Tibial artery (tissue), 4 donors: ENCODE data around the gene B2M.
"Not testable (repeated sequence)": the region's sequence is repeated elsewhere in the genome, so short reads cannot be mapped to it uniquely, and the experiment has no call there.

Experiments
- DNase-seq, 2 donors: peaks; one replicate each; pipeline ENCODE4 v3.0.0-alpha.2; 2019
- H3K27ac ChIP-seq, 2 donors: fragments of 200-600 bp; sonication (generic) in 1 of 2; 1 replicate in 1 of 2; 2 replicates in 1 of 2; pipeline ENCODE4 v1.5.1; 2018 to 2019; ENCODE audit warnings: mild to moderate bottlenecking in 1 of 2
- H3K27me3 ChIP-seq, 2 donors: fragments of 200-600 bp; sonication (generic) in 1 of 2; one replicate each; pipeline versions ENCODE4 v1.5.1 to v1.6.0; 2016 to 2019
- H3K36me3 ChIP-seq, 3 donors: fragments of 200-600 bp; sonication (generic) in 2 of 3; one replicate each; pipeline ENCODE4 v1.5.1; 2016 to 2019; ENCODE audit warnings: mild to moderate bottlenecking in 2 of 3
- H3K4me1 ChIP-seq, 4 donors: fragments of 200-600 bp; sonication (generic) in 2 of 4; 1 replicate in 3 of 4; 2 replicates in 1 of 4; pipeline ENCODE4 v1.5.1; 2016 to 2019
- H3K4me3 ChIP-seq, 2 donors: fragments of 200-600 bp; sonication (generic) in 1 of 2; 1 replicate in 1 of 2; 2 replicates in 1 of 2; pipeline ENCODE4 v1.5.1; 2018 to 2019; ENCODE audit warnings: mild to moderate bottlenecking in 2 of 2
- H3K9me3 ChIP-seq, 3 donors: fragments of 200-600 bp; sonication (generic) in 1 of 3; one replicate each; pipeline ENCODE4 v1.5.1; 2016 to 2019
- intact Hi-C: fragments of 100-400 bp; cut with DNase I; formaldehyde crosslinking; loops from one replicate; pipeline ENCODE4 v1.15.0; 2023; ENCODE audit warnings: low total_unique reads
- TF ChIP-seq, protein P1 (sequence below), 2 experiments: fragments of 200-600 bp in 1 of 2; fragments of 450-650 bp in 1 of 2; IDR thresholded peaks; one replicate each; pipeline ENCODE4 v1.5.1; 2017 to 2019; ENCODE audit warnings: antibody characterized with exemption in 2 of 2, mild to moderate bottlenecking in 1 of 2, moderate library complexity in 1 of 2

Gene B2M

GRCh38 chr15:44694416-44694815 lies 16.9 kb upstream of the B2M start:
- Histone ChIP-seq H3K9me3 (no peaks in the 10 kb centered on the region), H3K27me3 (no peaks in the 10 kb centered on the region), H3K4me3 (no peak overlapping the region), H3K4me1 (no peaks in the 10 kb centered on the region), H3K27ac (no peak overlapping the region), H3K36me3 (no peaks in the 10 kb centered on the region)
- DNase-seq, result no peak
- intact Hi-C loops, result no loop called here
- TF ChIP-seq, protein P1, sequence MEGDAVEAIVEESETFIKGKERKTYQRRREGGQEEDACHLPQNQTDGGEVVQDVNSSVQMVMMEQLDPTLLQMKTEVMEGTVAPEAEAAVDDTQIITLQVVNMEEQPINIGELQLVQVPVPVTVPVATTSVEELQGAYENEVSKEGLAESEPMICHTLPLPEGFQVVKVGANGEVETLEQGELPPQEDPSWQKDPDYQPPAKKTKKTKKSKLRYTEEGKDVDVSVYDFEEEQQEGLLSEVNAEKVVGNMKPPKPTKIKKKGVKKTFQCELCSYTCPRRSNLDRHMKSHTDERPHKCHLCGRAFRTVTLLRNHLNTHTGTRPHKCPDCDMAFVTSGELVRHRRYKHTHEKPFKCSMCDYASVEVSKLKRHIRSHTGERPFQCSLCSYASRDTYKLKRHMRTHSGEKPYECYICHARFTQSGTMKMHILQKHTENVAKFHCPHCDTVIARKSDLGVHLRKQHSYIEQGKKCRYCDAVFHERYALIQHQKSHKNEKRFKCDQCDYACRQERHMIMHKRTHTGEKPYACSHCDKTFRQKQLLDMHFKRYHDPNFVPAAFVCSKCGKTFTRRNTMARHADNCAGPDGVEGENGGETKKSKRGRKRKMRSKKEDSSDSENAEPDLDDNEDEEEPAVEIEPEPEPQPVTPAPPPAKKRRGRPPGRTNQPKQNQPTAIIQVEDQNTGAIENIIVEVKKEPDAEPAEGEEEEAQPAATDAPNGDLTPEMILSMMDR (IDR thresholded peaks at IDR 0.05), result no peak

- Histone ChIP-seq H3K4me1 (no peaks in the 10 kb centered on the region), H3K27me3 (no peaks in the 10 kb centered on the region), H3K9me3 (no peaks in the 10 kb centered on the region), H3K36me3 (no peaks in the 10 kb centered on the region), H3K27ac (no peak overlapping the region), H3K4me3 (no peak overlapping the region)
- intact Hi-C loops, result no loop called here
- DNase-seq, result no peak
- TF ChIP-seq, protein P1 (IDR thresholded peaks at IDR 0.05), result no peak
Observed at GRCh38 chr15:44695294-44695693, 16.0 kb upstream of the B2M start.

DNA sequence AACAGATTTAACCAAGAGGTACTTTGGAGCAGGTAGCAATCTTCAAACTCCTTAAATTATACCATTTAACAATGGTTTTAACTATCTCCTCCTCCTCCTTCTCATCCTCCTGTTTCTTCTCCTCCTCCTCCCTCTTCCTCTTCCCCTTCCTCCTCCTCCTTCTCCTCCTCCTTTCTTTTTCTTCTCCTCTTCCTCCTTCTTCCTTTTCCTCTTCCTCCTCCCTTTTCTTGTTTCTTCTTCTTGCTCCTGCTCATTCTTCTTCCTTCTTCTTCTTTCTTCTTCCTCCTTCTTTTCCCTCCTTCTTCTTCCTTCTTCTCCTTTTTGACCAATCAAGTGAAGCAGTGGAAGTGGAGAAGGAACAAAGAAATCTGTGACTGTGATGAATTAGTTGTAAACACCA lies 14.3 kb upstream of the B2M start:
- no peaks in the 10 kb centered on the region for H3K4me1 ChIP-seq
- TF ChIP-seq, protein P1 (IDR thresholded peaks at IDR 0.05), result no peak
- H3K27ac ChIP-seq, result no peak overlapping the region
- no peak for DNase-seq
- H3K4me3 ChIP-seq, result no peak overlapping the region
- peaks cover 0 to 4% (median 0%) of the 10 kb centered on the region in 3 donors for H3K9me3 ChIP-seq
- H3K27me3 ChIP-seq, result no peaks in the 10 kb centered on the region
- intact Hi-C loops, result no loop called here
- no peaks in the 10 kb centered on the region for H3K36me3 ChIP-seq

DNA sequence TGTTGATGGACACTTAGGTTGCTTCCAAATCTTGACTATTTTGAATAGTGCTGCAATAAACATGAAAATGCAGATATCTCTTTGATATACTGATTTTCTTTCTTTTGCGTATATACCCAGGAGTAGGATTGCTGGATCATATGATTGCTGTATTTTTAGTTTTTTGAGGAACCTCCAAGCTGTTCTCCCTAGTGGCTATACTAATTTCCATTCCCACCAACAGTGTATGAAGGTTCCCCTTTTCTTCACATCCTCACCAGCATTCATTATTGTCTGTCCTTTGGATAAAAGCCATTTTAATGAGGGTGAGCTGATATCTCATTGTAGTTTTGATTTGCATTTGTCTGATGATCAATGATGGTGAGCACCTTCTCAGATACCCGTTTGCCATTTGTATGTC lies 12.7 kb upstream of the B2M start:
- no peaks in the 10 kb centered on the region for H3K36me3 ChIP-seq
- no peak for DNase-seq

DNA sequence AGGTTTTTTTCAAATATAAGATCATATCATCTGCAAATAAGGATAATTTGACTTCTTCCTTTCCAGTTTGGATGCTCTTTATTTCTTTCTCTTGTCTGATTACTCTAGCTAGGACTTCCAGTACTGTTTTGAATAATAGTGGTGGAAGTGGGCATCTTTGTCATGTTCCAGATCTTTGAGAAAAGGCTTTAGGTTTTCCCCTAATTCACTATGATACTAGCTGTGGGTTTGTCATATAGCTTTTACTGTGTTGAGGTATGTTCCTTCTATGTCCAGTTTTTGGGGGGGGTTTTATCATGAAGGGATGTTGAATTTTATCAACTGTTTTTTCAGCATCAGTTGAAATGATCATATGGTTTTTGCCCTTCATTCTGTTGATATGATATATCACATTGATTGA lies 10.6 kb upstream of the B2M start:
- H3K4me3 ChIP-seq, H3K4me1 ChIP-seq, H3K36me3 ChIP-seq, DNase-seq, intact Hi-C loops, H3K9me3 ChIP-seq, H3K27ac ChIP-seq, H3K27me3 ChIP-seq: not testable (repeated sequence)

More for the DNA sequence above, 12.7 kb upstream of the B2M start:
- Histone ChIP-seq H3K4me3 (no peak overlapping the region), H3K4me1 (no peaks in the 10 kb centered on the region), H3K27ac (no peak overlapping the region), H3K27me3 (no peaks in the 10 kb centered on the region), H3K9me3 (peaks cover 0 to 4% (median 0%) of the 10 kb centered on the region in 3 donors)
- intact Hi-C loops, result no loop called here
- TF ChIP-seq, protein P1 (IDR thresholded peaks at IDR 0.05), result no peak

DNA sequence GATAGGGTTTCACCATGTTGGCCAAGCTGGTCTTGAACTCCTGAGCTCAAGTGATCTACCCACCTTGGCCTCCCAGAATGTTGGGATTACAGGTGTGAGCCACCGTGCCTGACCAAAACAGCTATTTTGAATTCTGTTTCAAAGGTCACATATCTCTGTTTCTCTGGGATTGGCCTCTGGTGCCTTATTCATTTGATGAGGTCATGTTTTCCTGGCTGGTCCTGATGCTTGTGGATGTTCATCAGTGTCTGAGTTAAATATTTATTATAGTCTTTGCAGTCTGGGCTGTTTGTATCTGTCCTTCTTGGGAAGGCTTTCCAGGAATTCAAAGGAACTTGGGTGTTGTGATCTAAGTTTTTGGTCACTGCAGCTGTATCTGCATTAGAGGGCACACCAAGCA lies 5.3 kb upstream of the B2M start:
- DNase-seq, result no peak
- TF ChIP-seq, protein P1 (IDR thresholded peaks at IDR 0.05), result no peak
- intact Hi-C loops, result loop anchor here (5.0 kb wide), 1 partner anchor 39 kb away; no protein-coding TSS in a partner anchor
- Histone ChIP-seq H3K36me3 (no peaks in the 10 kb centered on the region), H3K4me3 (no peak overlapping the region), H3K9me3 (peaks cover 0 to 4% (median 0%) of the 10 kb centered on the region in 3 donors), H3K4me1 (no peaks in the 10 kb centered on the region), H3K27ac (no peak overlapping the region), H3K27me3 (no peaks in the 10 kb centered on the region)
